ENCODE results near the gene COX20. TPM values are rescaled to one million over a fixed set of nuclear protein-coding genes. Genes with fewer than 3 reads are reported as not detected.

Gene COX20
- total and polyA plus RNA-seq, 2 of the 13 experiments (the other 11 are each of a cell fraction or from before 2014, with no cell fraction given) = 34.4 to 95.8 TPM

- TF ChIP-seq ZNF276 (CRISPR knock-in tag; IDR thresholded peaks at IDR 0.05; ENCODE audit: low read depth) (no peak), ATM (IDR thresholded peaks at IDR 0.05; ENCODE audit: borderline replicate concordance) (no peak), ZFAT (CRISPR knock-in tag; conservative IDR thresholded peaks at IDR 0.05) (0 out of 2 replicates have a peak, but pooled peaks have one; percentile 51), ZBTB10 (CRISPR knock-in tag; IDR thresholded peaks at IDR 0.05; ENCODE audit: borderline replicate concordance) (no peak), RXRA (CRISPR knock-in tag; IDR thresholded peaks at IDR 0.05) (no peak), HIC2 (CRISPR knock-in tag; IDR thresholded peaks at IDR 0.05; ENCODE audit: low read depth) (peak; percentile 52; the same call in 1 of the 2 replicates), ATF2 (CRISPR knock-in tag; IDR thresholded peaks at IDR 0.05) (no peak), ATF6 (CRISPR knock-in tag; conservative IDR thresholded peaks at IDR 0.05) (no peak), RCOR2 (CRISPR knock-in tag; IDR thresholded peaks at IDR 0.05) (0 out of 2 replicates have a peak, but pooled peaks have one; percentile 47)
Measured at GRCh38 chr1:244864253-244865027, 29.0 kb downstream of the COX20 start, which contains the start of gene HNRNPU (continued).

All from HepG2 (cell line).